ENCODE results near the gene LAGE3. TPM values are rescaled to one million over a fixed set of nuclear protein-coding genes. Genes with fewer than 3 reads are reported as not detected.

The LAGE3 gene
- total and polyA plus RNA-seq, 10 donors: 11.8 to 27.7 (median 19.4) TPM

DNA sequence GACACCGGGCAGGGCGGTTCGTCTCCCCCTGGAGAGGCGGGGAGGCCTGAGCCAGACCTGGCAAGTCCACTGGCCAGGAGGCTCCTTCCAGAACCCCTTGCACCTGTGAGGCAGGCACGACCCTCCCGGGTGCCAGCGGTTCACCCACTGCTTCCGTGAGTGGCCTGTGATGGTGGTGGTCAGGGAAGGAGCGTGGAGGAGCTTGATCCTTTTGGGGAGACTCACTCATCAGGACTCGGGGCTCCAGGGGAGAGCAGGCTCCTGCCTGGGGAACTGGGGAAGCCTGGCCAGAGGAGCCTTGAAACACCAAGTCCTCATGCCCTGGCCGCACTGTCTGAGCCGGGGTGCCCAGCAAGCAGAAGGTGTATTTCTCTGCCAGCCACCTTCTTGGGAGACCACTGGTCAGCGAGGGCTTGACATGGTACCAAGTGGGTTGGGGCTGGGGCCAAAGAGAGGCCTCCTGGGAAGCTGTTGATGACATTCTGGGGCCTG, 34.3 kb downstream of the LAGE3 start:
- Histone ChIP-seq H3K9me3 (no peaks in the 10 kb centered on the region), H3K36me3 (peaks cover 0 to 77% (median 29%) of the 10 kb centered on the region in 6 donors), H3K27ac (peak overlapping the region in 6 of 8 donors; percentile 71 to 91 (median 84)), H3K4me3 (peak overlapping the region; percentile 40 to 78 (median 49)), H3K4me1 (peaks cover 5 to 52% (median 20%) of the 10 kb centered on the region in 6 donors), H3K27me3 (replicated peaks in 1 of 7) (peaks cover 0 to 6% (median 0%) of the 10 kb centered on the region in 7 donors)
- peak; percentile 79 for DNase-seq
- intact Hi-C loops (cut with DNase I; ENCODE audit: low total_unique reads): no loop called here
- whole genome bisulfite sequencing, 5 donors: 76 to 100% (median 79%) methylated on average over 2 to 13 of the region's 13 CpGs
- TF ChIP-seq POLR2A (IDR thresholded peaks at IDR 0.05): no peak
- TF ChIP-seq, protein P1, sequence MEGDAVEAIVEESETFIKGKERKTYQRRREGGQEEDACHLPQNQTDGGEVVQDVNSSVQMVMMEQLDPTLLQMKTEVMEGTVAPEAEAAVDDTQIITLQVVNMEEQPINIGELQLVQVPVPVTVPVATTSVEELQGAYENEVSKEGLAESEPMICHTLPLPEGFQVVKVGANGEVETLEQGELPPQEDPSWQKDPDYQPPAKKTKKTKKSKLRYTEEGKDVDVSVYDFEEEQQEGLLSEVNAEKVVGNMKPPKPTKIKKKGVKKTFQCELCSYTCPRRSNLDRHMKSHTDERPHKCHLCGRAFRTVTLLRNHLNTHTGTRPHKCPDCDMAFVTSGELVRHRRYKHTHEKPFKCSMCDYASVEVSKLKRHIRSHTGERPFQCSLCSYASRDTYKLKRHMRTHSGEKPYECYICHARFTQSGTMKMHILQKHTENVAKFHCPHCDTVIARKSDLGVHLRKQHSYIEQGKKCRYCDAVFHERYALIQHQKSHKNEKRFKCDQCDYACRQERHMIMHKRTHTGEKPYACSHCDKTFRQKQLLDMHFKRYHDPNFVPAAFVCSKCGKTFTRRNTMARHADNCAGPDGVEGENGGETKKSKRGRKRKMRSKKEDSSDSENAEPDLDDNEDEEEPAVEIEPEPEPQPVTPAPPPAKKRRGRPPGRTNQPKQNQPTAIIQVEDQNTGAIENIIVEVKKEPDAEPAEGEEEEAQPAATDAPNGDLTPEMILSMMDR (IDR thresholded peaks at IDR 0.05 in 8 of 11, conservative IDR thresholded peaks at IDR 0.05 in 3 of 11): no peak
- no peak for TF ChIP-seq POLR2AphosphoS5 (IDR thresholded peaks at IDR 0.05)

GRCh38 chrX:154443992-154444754, 34.9 kb downstream of the LAGE3 start, which contains the start of gene FAM50A:
Gene FAM50A (plus strand): TSS chrX:154444141. CDS start chrX:154444236, 95 bp downstream.
- H3K27me3 ChIP-seq (replicated peaks in 1 of 7): peaks cover 0 to 6% (median 0%) of the 10 kb centered on the region in 7 donors
- WGBS, 5 donors: 1 to 71% (median 31%) methylated on average over 3 to 94 of the region's 94 CpGs
- H3K4me1 ChIP-seq: peaks cover 5 to 58% (median 20%) of the 10 kb centered on the region in 6 donors
- no peaks in the 10 kb centered on the region for H3K9me3 ChIP-seq
- DNase-seq: peak; percentile 93
- intact Hi-C loops (cut with DNase I; ENCODE audit: low total_unique reads): no loop called here
- peak within 1 kb of the TSS; percentile 46 to 91 (median 80) for H3K27ac ChIP-seq
- TF ChIP-seq POLR2AphosphoS5 (IDR thresholded peaks at IDR 0.05): peak; percentile 6 to 54 (median 47)
- TF ChIP-seq, protein P1 (IDR thresholded peaks at IDR 0.05 in 8 of 11, conservative IDR thresholded peaks at IDR 0.05 in 3 of 11): peak in 2 of 11 experiments; percentile 18 to 21
- no peak for TF ChIP-seq POLR2A (IDR thresholded peaks at IDR 0.05)
- peak within 1 kb of the TSS; percentile 40 to 78 (median 49) for H3K4me3 ChIP-seq
- peaks cover 0 to 77% (median 26%) of the 10 kb centered on the region in 6 donors for H3K36me3 ChIP-seq

GRCh38 chrX:154443479-154443910, 35.6 kb downstream of the LAGE3 start:
- no peak for TF ChIP-seq POLR2A (IDR thresholded peaks at IDR 0.05)
- TF ChIP-seq, protein P1 (IDR thresholded peaks at IDR 0.05 in 8 of 11, conservative IDR thresholded peaks at IDR 0.05 in 3 of 11): no peak
- no peak for TF ChIP-seq POLR2AphosphoS5 (IDR thresholded peaks at IDR 0.05)
- Histone ChIP-seq H3K27me3 (replicated peaks in 1 of 7) (peaks cover 0 to 6% (median 0%) of the 10 kb centered on the region in 7 donors), H3K36me3 (peaks cover 0 to 77% (median 19%) of the 10 kb centered on the region in 6 donors), H3K9me3 (no peaks in the 10 kb centered on the region), H3K4me3 (peak overlapping the region in 3 of 8 donors; percentile 51 to 78 (median 62)), H3K27ac (peak overlapping the region; percentile 46 to 91 (median 78)), H3K4me1 (peaks cover 8 to 65% (median 25%) of the 10 kb centered on the region in 6 donors)
- no peak for DNase-seq
- intact Hi-C loops (cut with DNase I; ENCODE audit: low total_unique reads): no loop called here
- 9 to 55% (median 20%) methylated on average over 6 to 10 of the region's 10 CpGs for WGBS, 5 donors

Measured in spleen (tissue), 11 donors.